K562 (cell line): Measurements from ENCODE around the gene NUP205. TPM values are rescaled to one million over a fixed set of nuclear protein-coding genes. Genes with fewer than 3 reads are reported as not detected.

Experiments used
- CBFB ChIP-seq: sonication (generic); formaldehyde crosslinking; IDR thresholded peaks from 2 replicates; pipeline ENCODE4 v1.4.0; 2020; ENCODE audit warnings: mild to moderate bottlenecking, missing genetic modification reagents
- CTCF ChIP-seq, 3 experiments: IDR thresholded peaks in 2 of 3; conservative IDR thresholded peaks in 1 of 3; 2 replicates each; pipeline ENCODE4 v1.5.1; 2011 to 2012; ENCODE audit warnings: low read length in 3 of 3, mild to moderate bottlenecking in 3 of 3, control low read depth in 2 of 3, improper control_type of control experiment in 1 of 3, inconsistent platforms in 1 of 3, low read depth in 1 of 3, mixed read lengths in 1 of 3, moderate library complexity in 1 of 3; ENCODE audit not compliant: insufficient read depth in 2 of 3
- DACH1 ChIP-seq: fragments of 450-650 bp; IDR thresholded peaks from 2 replicates; pipeline ENCODE4 v1.6.1; 2018; ENCODE audit not compliant: partially characterized antibody
- ETV5 ChIP-seq: sonication (generic); formaldehyde crosslinking; IDR thresholded peaks from 2 replicates; pipeline ENCODE4 v1.4.0; 2020; ENCODE audit warnings: low read depth, mild to moderate bottlenecking, missing genetic modification reagents
- ILK ChIP-seq: fragments of 450-650 bp; IDR thresholded peaks from 2 replicates; pipeline ENCODE4 v1.6.1; 2016; ENCODE audit warnings: missing genetic modification characterization, low read depth, mild to moderate bottlenecking, missing compliant biosample characterization, moderate library complexity, borderline replicate concordance
- NR0B1 ChIP-seq: fragments of 450-650 bp; IDR thresholded peaks from one replicate; pipeline ENCODE4 v1.6.1; 2018; ENCODE audit warnings: mild to moderate bottlenecking, moderate library complexity; ENCODE audit not compliant: partially characterized antibody
- OTX1 ChIP-seq: fragments of 450-650 bp; formaldehyde crosslinking; IDR thresholded peaks from 2 replicates; pipeline ENCODE4 v1.4.0; 2022; ENCODE audit warnings: mild to moderate bottlenecking
- SMARCE1 ChIP-seq: fragments of 450-650 bp; IDR thresholded peaks from 2 replicates; pipeline ENCODE4 v1.7.1; 2016; ENCODE audit warnings: mild to moderate bottlenecking
- STAT6 ChIP-seq: sonication (generic); formaldehyde crosslinking; IDR thresholded peaks from 2 replicates; pipeline ENCODE4 v1.8.1; 2023; ENCODE audit warnings: mild to moderate bottlenecking, missing genetic modification reagents
- TEAD1 ChIP-seq, 2 experiments: fragments of 450-650 bp in 1 of 2; sonication (generic) in 1 of 2; formaldehyde crosslinking; IDR thresholded peaks; 2 replicates each; pipeline versions ENCODE4 v1.4.0 to v1.8.0; 2020 to 2022; ENCODE audit warnings: mild to moderate bottlenecking in 2 of 2, missing genetic modification reagents in 1 of 2
- TRIM28 ChIP-seq: fragments of 450-650 bp; IDR thresholded peaks from 2 replicates; pipeline ENCODE4 v1.6.1; 2017
- ZNF696 ChIP-seq: fragments of 250-450 bp; sonication (Bioruptor Pico); conservative IDR thresholded peaks from 2 replicates; pipeline ENCODE4 v1.4.0; 2020; ENCODE audit warnings: mild to moderate bottlenecking, moderate library complexity
- polyA plus RNA-seq, 8 experiments: library from polyadenylated mRNA; depleted of rRNA in 4 of 8; stranded (reverse) in 5 of 8; unstranded in 3 of 8; fragments of >200 nt; fragmentation: Nextera tagmentation in 2 of 8; fragmentation: Illumina TruSeq in 1 of 8; extraction: Ambion mirVana in 2 of 8; extraction: Trizol in 1 of 8; gene quantifications; 2 replicates each; pipeline versions ENCODE4 v1.2.1 to v1.2.3, GENCODE V29; 2011 to 2014; ENCODE audit warnings: inconsistent platforms in 1 of 8, missing spikeins in 1 of 8
- total RNA-seq, 7 experiments: library from RNA; depleted of rRNA in 6 of 7; stranded (reverse); fragments of >200 nt in 6 of 7; fragmentation: Illumina TruSeq in 2 of 7; extraction: Trizol in 2 of 7; gene quantifications; 2 replicates each; pipeline versions ENCODE4 v1.2.1 to v1.2.3, GENCODE V29; 2011 to 2021; ENCODE audit warnings: low replicate concordance in 1 of 7
- TF ChIP-seq, protein P1 (sequence below): sonication (generic); formaldehyde crosslinking; IDR thresholded peaks from 2 replicates; pipeline ENCODE4 v1.8.0; 2022; ENCODE audit warnings: mild to moderate bottlenecking, missing genetic modification reagents, borderline replicate concordance

The NUP205 gene
- total and polyA plus RNA-seq, 9 of the 15 experiments (the other 6 are each of a cell fraction or from before 2014, with no cell fraction given) = 101 to 282 (median 193) TPM

GRCh38 chr7:135557455-135558336 is at the start of gene NUP205 (continued):
- TF ChIP-seq, protein P1, sequence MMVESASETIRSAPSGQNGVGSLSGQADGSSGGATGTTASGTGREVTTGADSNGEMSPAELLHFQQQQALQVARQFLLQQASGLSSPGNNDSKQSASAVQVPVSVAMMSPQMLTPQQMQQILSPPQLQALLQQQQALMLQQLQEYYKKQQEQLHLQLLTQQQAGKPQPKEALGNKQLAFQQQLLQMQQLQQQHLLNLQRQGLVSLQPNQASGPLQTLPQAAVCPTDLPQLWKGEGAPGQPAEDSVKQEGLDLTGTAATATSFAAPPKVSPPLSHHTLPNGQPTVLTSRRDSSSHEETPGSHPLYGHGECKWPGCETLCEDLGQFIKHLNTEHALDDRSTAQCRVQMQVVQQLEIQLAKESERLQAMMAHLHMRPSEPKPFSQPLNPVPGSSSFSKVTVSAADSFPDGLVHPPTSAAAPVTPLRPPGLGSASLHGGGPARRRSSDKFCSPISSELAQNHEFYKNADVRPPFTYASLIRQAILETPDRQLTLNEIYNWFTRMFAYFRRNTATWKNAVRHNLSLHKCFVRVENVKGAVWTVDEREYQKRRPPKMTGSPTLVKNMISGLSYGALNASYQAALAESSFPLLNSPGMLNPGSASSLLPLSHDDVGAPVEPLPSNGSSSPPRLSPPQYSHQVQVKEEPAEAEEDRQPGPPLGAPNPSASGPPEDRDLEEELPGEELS = 0 out of 2 replicates have a peak, but pooled peaks have one; percentile 48
- TF ChIP-seq NR0B1 = no peak
- TF ChIP-seq TEAD1 (CRISPR knock-in tag; IDR thresholded peaks at IDR 0.05) = peak; percentile 62 to 94; a peak in 3 of 4 replicates
- peak; percentile 96 for TF ChIP-seq CBFB (CRISPR knock-in tag)
- TF ChIP-seq SMARCE1 = no peak; the same call in 1 of the 2 replicates
- peak; percentile 76; the same call in 1 of the 2 replicates for TF ChIP-seq OTX1 (CRISPR knock-in tag)
- TF ChIP-seq STAT6 = peak; percentile 96
- peak; percentile 98 for TF ChIP-seq DACH1
- peak; percentile 14; the same call in 1 of the 2 replicates for TF ChIP-seq TRIM28
- TF ChIP-seq ILK (tag) = no peak
- no peak; a peak in 1 of 6 replicates for TF ChIP-seq CTCF (IDR thresholded peaks at IDR 0.05 in 2 of 3, conservative IDR thresholded peaks at IDR 0.05 in 1 of 3; ENCODE audit: insufficient read depth in 2 of 3, low read depth in 1 of 3, low read length in 3 of 3)
- no peak; the same call in 1 of the 2 replicates for TF ChIP-seq ZNF696 (CRISPR knock-in tag)
- peak; percentile 79 for TF ChIP-seq ETV5
